CMK (cell line): Measurements from ENCODE around the gene PACSIN2.
"Not testable (repeated sequence)": the region's sequence is repeated elsewhere in the genome, so short reads cannot be mapped to it uniquely, and the experiment has no call there.

ENCODE experiments used
- DNase-seq: peaks from one replicate; pipeline ENCODE4 v3.0.0-alpha.2; 2010; ENCODE audit warnings: low read depth

The PACSIN2 gene

DNA sequence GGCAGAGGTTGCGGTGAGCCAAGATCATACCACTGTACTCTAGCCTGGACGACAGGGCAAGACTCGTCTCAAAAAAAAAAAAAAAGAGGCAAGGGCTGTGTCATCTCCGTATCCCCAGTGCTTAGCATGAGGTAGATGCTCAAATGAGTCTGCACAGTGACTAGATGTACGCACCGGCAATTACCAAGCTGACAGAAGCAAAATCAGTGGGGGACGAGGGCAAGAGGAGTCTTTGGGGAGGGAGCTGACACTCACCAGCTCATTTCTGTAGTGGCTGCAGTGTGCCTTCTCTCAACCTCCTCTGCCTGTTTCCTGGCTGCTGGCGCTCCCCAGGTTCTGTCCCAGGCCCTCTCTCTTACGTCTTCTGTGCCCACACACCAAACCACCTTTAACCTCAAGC, 69.9 kb downstream of the PACSIN2 start:
- DNase-seq = no peak

DNA sequence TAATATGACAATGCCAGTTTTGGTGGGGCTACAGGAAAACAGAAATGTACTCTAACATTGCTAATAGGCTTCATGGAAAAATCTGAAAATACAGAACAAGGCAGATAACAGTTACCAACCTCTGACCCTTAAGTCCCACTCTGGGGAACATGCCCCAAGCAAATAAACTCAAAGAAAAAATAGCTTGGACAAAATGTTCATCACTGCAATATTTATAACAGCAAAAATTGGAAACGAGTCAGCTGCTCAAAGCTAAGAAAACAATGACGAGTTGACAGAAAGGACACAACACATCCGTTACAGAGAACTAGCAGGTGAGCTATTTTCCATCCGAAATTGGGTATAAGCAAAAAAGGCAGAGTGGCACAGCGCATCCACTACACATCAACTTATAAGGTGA, 70.5 kb downstream of the PACSIN2 start:
- no peak for DNase-seq

DNA sequence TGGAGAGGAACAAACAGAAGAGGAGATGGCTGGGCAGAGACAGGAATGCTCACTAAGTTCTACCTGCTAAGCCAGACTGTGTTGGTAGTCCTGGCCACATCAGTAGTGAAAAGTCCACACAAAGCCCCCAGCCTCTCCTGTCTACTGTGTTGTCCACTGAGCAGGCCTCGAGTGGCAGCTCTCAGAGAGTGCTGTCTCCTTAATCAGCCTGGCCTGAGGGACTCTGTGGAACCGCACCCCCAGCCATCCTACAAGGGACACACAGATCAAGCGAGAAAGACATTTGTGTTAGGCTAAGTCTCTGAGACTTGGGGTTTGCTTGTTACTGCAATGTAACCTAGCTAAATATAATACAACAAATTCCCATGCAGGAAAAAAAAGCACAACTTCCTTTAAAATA, 71.0 kb downstream of the PACSIN2 start:
- DNase-seq = no peak

DNA sequence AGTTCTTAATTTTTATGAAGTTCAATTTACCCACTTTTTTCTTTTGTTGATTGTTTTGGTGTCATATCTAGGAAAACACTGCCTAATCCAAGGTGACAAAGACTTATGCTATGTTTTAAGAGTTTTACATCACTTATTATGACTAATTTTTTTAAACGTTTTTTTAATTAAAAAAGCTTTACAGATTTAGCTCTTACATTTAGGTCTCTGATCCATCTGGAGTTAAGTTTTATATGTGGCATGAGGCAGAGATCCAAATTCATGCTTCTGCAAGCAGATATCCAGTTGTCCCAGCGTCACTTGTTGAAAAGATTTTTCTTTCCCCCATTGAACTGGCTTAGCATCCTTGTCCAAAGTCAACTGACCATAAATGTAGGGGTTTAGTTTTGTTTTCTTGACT, 72.6 kb downstream of the PACSIN2 start:
- DNase-seq = no peak

DNA sequence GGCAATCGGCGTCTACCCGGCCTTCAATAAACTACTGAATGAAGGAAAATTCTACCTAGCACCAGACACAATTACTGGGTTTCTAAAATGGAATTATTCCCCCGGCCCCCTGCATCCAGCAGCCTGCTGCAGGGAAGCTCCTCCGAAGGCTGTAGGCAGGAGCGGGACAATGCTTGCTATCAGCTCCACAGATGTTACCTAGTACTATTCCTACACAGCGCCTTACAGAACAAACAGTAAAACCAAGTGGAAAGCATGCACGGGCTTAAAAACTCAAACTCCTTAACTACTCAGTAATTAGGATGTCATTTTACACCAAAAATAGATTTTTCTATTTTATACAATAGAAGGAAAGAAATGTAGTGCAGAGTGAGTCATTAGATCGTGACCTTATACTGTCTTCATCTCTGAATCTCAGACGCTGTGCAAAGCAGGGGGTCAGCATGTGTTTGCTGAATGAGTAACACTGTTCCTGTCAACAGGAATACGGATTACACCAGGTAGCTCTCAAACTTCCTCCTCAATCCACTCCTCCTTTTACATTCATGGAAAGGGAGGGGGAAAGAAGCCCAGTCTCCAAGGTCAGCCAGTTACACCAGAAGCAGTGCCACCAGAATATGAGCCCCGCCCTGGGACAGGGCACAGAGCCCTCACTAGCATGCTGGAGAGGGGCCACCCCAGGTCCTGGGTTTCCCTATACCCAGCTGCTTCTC, 74.9 kb downstream of the PACSIN2 start:
- no peak for DNase-seq

DNA sequence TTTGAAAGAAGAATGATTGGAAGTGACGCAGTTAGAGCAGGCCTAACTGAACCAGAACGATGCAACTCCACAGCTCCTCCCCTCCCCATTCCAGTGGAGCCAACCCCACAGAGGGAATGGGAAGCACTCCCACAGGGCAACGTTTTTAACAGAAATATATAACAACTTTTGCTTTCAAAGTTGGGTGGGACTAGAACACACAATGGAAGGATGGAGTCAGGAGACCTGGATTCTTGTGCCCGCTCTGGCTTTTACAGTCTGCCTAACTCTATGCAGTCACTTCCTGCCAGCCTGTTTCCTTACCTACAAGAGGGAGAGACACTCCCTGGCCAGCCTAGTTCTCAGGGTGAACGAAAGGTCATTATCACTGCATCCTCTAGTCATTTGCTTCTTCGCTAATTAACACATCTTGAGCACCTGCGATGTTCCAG, 75.5 kb downstream of the PACSIN2 start:
- DNase-seq = no peak

DNA sequence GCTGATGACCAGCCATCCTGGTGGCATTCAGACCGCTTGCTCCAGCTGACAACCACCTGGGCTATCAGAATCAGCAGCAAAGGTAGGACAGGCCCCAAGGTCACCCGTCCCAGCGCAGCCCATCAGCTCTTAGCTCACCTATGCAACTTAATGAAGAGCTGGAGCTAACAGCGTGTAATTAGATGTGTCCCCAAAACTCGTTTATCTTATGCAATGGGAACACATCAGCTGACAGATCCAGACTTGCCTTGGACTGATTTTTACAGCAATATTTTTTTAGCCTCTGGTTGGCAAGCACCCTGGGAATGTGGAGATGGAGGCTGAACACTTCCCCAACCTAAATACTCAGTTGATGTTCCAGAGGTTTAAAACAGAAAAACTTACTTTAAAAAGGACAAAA, 76.0 kb downstream of the PACSIN2 start:
- DNase-seq = no peak

DNA sequence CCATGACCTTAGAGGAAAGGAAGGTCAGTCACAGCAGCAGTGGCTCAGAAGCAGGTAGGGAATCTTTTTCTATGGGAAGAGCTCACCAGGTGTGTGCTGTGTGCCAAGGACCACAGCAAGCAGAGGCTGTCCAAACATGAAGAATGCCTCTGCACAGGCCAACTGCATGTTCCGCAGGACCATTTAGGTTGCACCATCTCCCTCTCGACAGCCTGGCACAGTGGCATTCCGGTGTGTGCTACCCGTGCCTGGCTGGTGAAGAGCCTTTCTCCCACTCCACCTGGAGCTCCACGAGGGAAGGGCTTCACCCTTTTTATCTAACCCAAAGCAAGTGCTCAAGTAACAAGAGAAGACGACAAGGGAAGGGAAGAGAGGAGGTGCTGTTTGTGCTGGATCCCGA, 76.5 kb downstream of the PACSIN2 start:
- DNase-seq = no peak

DNA sequence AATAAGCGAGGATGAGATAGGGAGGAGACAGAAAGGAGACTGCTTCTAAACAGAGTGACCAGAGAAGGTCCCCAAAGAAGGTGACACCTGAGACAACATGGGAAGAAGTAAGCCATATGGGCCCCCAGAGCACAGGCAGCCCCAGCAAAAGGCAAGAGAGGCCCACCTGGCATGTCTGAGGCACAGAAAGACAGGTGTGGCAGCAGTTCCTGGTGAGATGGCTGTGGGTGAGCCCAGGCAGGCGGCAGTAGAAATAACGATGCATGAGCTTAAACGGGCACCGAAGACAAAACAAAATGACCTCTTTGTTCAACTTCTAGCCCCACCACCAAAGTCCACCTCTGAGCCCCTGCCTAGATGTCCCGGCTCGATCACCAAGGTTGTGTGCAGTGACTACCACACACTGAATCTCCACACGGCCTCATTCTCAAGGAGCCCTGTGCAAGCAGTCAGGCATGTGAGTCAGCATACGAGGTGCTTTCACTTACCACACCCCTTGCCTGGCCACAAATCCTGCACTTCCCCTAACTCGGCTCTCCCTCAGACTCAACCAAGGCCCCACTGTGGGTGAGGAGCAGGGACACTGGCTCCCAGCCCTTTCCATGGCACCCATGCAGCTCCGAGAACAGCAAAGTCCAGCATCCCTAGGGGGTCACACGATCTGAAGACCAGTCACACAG, 77.6 kb downstream of the PACSIN2 start:
- no peak for DNase-seq

DNA sequence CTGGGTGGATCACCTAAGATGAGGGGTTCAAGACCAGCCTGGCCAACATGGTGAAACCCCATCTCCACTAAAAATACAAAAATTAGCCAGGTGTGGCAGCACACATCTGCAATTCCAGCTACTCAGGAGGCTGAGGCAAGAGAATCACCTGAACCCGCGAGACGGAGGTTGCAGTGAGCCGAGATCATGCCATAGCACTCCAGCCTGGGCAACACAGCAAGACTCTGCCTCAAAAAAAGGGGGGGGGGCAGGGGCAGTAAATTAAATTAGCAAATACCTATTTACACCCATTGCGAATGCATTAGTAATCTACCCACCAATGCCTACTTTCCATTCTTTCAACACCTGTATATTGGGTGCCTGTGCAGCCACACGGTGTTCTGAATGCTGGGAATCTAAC, 78.3 kb downstream of the PACSIN2 start:
- not testable (repeated sequence) for DNase-seq

DNA sequence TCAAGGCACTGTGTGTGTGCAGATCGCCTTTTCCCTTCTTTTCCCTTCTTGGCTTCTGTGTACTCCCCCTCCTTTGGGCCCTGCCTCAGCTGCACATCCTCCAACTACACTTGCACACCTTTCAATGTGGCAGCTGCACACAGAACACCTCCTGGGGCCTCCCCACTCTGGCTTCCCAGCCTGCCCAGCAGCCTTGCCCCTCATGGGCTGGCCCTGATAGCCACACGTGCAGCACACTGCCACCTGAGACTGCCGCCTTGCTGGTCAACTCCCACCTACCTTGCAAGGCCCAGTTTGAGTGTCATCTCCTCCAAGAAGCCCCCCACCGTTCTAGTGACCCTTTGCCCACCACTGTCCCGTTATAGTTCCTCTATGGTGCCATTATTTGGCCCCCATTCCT, 80.6 kb downstream of the PACSIN2 start:
- no peak for DNase-seq

DNA sequence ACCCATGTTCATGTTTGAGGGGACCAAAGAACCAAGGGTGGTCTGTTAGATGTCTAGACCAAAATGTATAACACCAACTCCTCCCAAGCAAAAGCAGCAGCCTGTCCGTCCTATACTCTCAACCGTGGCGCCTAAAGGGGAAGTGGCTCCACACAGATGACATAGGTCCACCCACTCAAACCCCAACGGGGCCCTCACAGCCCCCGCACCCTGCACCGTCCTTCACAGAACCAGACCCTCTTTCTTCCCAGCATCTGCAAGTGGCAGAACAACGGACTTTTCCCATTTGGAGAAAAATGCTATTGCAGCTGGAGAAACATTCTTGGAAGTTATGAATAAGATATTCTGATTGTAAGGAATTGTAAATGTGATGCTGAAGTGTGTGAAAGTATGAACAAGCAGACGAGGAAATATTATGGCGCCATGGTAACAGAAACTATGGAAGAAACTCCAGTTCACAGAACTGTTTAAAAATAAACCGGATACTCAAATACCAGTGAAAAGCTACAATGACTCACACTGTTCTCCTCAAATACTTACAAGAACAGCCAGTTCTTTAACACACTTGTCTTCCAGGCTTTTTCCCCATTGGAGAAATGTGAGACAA, 81.4 kb downstream of the PACSIN2 start:
- no peak for DNase-seq

DNA sequence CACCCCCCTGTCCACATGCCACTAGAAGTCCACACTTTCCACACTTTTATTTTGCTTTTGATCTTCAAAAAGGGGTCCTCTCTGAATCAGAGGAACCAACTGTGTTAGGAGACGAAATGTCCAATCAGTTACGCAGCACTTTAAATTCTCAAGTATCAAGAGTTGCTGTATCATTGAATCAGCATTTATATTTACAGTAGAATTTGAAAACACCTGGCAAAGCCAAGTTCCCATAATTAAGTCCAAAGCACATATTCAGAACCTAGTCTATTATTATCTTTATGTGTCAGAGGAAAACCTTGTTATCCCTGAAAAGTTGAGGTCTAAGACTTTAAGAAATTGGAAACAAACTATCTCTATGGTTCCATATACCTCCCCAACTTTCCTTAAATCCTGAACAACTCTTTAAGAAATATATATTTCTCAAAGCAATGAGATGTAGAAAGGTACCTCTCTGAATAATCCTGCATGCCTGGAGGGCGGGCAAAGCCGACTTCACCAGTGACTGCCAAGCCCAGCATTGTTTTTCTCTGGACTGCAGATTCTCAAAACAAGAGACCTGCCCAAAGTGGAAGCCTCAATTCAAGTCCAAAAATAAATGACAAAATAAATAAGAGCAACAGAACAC, 82.0 kb downstream of the PACSIN2 start:
- no peak for DNase-seq

DNA sequence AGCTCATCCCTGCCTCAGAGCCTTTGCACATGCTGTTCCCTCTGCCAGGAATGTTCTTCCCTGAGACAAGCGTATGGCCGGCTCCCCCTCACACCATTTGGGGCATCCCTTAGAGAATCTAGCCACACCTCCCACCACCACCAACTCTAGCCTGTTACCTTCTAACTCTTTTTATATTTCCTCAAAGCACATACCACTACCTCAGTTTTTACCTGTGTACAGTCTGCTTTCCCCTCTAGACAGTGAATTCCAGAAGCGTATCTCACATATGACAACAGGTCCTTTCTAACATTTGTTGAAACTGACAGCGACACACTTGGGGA, 82.8 kb downstream of the PACSIN2 start:
- no peak for DNase-seq

DNA sequence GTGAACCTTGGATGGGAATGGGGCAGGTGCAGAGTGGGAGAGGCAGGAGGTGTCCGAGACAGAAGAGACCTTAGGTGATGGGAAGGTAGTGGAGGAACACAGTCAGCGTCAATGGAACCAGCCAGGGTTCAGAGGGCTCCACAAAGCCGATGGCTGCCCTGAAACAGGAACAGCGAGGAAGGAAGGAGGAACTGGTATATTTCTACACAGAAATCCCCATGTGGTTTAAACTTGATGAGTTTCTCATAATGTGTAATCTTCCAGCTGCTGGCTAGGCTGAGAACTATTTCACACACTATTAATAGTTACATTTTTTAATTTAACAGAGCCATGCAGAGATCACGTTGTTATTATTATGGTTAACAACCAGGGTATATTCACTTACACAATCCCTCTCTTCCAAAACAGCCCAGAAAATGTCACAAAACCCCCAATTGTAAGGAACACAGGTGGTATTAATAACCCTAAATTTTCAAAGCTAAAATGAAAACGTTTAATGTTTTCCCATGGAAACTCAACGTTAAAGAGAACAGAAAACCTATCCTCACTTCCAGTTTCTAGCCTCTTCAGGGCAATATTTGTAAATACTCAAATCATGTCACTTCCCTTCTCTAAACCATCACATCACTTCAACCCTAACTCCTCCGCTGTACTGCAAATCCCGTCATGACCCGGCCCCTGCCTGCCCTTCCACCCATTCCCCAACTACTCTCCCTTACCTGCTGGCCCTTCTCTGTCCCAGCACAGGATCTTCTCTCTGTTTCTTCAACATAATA, 83.3 kb downstream of the PACSIN2 start:
- DNase-seq = no peak

DNA sequence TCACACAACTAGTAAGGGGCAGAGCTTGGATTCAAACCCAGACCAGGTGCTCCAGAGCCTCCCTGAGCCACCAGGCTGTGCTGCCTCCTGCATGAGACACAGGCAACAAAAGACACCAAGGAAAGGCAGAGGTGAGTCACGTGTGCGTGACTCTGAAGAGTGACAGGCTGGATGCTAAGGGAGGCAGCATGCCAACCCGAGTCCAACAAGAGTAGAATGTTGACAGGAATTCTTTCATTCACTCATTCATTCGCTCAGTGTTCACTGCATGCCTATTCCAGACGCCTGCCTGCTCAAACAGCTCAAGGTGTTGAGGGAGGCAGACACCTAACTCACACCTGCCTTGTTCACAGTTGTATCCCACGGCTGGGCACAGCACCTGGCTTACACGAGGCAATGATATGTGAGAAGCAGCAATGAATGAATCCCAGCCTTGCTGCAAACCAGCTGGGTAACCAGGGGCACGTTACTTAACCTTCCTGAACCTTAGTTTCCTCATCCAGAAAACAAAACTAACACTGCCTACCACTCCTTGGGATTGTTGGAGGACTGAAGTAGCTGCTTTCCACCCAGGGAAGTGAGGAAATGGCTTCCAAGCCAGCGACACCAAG, 84.0 kb downstream of the PACSIN2 start:
- no peak for DNase-seq

DNA sequence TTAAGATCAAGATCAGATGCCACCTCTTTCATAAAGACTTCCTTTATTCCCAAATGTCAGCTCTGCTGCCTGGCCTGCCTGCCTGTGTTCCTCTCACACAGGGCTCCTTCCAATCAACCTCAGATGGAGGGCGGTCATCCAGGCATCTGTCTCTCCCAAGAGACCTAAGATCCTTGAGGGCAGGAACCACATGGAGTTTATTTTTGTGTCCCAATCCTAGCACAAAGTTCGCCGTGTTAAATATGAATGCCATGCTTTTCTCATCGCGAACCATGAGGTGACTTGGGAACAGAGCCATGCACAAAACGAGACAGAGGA, 85.2 kb downstream of the PACSIN2 start:
- no peak for DNase-seq

DNA sequence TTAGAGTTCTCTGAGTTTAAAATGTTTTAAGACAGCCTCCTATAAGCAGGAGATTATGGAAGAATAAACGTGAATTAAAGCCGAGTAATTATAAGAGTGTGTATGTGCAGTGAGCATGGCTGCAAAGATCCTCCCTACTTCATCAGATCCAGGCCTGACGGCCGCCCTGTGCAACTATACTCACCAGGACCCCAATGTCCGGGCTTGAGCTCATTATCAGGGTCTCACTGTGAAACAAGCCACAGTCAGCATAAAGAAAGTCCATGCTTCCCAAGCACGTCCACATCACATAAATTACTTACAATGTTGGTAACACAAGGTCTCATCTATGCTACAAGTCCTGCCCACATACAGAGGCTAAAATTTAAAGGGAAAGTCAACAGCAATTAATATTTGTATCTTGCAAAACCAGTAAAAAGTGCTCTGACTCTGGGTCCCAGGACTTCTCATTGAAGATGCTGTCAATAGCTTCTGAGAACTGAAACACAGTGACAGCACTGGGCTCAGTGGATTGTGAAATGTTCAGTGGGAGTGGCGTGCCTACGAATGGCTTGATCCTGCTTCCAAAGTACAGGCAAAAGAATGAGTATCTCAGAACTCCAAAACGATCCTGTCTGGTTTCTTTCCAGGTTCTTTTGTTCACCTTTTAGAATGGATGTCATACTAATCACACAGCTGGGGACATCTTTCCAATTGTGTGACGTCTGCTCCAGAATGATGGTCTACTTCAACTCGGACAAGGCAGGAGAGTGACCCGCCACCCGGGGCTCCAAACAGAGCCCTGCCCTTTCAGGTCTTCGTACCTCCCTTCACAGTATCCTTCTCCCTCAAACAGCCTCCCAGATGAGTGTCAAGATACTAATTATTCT, 85.7 kb downstream of the PACSIN2 start:
- DNase-seq = no peak

DNA sequence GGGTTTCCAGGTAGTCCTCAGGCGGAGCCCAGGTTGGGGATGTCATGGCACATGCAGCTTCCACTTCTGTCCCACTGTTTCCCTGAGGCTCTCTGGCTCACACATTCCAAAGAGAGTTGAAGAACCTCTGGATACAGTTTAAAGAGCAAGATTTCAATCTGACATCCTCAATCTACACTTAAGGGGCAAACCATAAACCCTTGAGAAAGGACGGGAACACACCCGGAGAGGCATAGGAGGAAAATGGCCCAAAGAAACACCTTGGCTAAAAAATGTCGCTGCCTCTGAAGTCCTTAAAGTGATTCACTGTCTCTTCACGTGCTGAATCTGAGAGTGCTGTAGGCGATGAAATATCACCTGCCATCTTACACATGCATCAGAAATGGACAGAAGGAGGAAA, 87.0 kb downstream of the PACSIN2 start:
- no peak for DNase-seq

DNA sequence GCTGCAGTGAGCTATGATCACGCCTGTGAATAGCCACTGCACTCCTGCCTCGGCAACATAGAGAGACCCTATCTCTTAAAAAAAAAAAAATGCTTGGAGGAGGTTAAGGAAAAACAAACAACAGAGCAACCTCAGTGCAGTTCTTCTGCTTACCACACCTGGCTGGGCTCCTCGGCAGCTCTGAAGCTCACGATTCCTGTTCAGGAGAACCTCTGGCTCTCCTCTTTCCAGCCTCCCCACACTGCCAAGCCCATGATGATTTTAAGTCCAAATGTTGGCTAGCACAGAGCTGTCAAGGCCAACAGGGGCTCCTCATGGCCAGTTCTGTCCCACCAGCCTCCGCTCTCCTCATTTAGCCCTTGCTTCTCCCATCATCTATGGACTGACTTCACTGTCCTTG, 88.2 kb downstream of the PACSIN2 start:
- no peak for DNase-seq

DNA sequence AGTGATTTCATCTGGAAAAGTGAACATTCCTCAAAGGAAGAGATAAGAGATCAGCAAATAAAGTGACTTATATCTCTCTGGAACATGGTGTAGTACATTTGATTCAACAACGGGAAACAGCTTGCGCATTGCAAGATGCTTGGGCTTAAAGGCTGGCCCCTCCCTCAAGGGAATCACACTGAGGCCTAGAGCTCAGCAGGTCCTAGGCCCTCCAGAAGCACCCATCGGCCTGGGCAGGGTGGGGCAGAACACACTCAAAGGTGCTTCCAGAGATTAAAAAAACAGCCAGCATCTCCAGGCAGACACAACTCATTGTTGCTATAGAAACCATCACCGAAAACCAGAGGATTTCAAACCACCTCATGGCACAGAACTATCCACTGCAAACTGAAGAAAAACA, 88.8 kb downstream of the PACSIN2 start:
- DNase-seq = no peak
